Fibroblast of skin of back (primary cell): Measurements from ENCODE around the gene FXR1. TPM values are rescaled to one million over a fixed set of nuclear protein-coding genes. Genes with fewer than 3 reads are reported as not detected.
"Not testable (repeated sequence)": the region's sequence is repeated elsewhere in the genome, so short reads cannot be mapped to it uniquely, and the experiment has no call there.

Source experiments
- DNase-seq: peaks from one replicate; pipeline ENCODE4 v3.0.0-alpha.2; 2013
- polyA plus RNA-seq, 2 experiments: library from polyadenylated mRNA; unstranded; fragments of 120-200 nt; gene quantifications; one replicate each; pipeline ENCODE4 v1.2.1, GENCODE V29; 2013; ENCODE audit not compliant: insufficient read length in 2 of 2

Gene FXR1
- polyA plus RNA-seq (2013, experiment 1 of 2; ENCODE audit: insufficient read length), result 152 TPM
- polyA plus RNA-seq (2013, experiment 2 of 2; ENCODE audit: insufficient read length), result 168 TPM

DNA sequence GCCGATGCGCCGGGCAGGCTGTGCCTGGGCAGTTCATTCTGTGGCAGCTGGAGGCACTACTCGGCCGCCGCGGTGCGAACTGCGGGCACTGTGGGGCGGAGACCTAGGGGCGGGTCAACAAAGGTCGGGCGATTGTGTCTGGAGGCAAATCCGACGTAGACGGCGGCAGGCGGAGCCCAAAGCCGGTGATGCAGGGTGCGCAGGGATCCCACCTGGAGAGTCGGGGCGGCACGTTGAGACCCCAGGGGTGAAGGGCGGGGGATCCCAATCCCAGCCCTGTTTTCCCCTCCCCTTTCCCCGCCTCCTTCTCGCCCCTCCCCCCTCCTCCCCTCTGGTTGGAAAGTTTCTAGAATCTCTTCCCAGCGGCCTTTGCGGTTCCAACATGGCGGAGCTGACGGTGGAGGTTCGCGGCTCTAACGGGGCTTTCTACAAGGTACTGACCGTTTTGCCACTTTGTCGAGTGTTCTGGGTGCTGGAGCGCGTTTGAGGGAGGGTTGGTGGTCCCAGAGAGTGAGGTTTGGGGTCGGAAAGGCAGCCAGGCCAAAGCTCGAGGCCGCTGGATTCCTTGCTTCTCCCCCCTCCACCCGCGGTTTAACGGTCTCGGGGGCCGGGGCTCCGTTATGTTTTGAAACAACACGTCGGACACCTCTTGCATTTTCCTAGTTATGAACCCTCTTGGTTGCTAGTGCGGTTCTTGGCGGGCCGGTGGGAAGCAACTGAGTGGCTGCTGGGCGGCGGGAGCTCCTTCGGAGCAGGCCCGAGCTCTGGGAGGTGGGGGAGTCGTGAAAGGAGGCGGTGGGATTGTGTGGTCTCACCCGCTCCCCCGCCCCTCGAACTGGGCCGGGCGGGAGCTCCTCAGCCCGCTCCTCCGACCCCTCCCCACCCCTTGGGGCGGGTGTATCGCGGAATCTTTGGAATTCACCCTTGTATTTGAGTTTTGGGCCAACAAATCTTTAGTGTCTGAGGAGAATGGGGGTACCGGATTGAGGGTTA, at the start of gene FXR1:
FXR1 (plus strand) TSS at position 367 of the 993 bp plus-strand sequence; CDS start at position 383, 16 bp downstream.
- DNase-seq, result peak; percentile 85

GRCh38 chr3:180870008-180870699, 42.3 kb upstream of the FXR1 start:
- peak; percentile 6 for DNase-seq

GRCh38 chr3:180871901-180872300, 40.6 kb upstream of the FXR1 start:
- DNase-seq, result peak; percentile 7

- DNase-seq, result not testable (repeated sequence)
Observed at GRCh38 chr3:180872430-180872829, 40.0 kb upstream of the FXR1 start.

DNA sequence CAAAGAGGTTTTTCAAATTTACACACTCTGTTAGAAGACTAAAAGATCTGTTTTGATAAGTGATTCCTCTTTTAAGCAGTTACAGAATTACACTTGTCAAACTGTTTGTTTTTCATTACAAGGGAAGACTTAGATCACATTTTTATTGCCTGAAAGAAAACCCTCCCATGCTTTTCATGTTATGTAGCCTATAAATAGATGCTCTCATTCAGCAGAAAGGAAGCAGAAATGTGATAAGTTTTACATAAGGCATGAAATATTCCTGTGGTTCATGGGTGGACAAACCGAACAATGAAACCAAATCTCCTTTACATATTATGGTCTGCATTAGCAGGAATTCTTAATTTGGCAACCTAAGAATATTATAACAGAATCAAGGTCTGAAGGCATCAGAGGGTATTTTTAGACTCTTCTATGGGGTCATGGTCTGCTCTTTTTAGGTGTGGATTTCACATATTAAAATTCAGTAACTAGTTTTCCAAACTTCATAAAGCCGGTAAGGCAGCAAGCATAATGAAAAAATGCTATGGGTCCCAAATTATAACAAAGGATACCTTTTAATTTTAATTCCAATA, 37.3 kb upstream of the FXR1 start:
- DNase-seq, result peak; percentile 2

- no peak for DNase-seq
Observed at GRCh38 chr3:180881065-180881801, 31.2 kb upstream of the FXR1 start.

GRCh38 chr3:180882115-180882514, 30.4 kb upstream of the FXR1 start:
- no peak for DNase-seq

GRCh38 chr3:180888992-180889560, 23.4 kb upstream of the FXR1 start:
- no peak for DNase-seq

GRCh38 chr3:180898572-180898971, 13.9 kb upstream of the FXR1 start:
- no peak for DNase-seq

DNA sequence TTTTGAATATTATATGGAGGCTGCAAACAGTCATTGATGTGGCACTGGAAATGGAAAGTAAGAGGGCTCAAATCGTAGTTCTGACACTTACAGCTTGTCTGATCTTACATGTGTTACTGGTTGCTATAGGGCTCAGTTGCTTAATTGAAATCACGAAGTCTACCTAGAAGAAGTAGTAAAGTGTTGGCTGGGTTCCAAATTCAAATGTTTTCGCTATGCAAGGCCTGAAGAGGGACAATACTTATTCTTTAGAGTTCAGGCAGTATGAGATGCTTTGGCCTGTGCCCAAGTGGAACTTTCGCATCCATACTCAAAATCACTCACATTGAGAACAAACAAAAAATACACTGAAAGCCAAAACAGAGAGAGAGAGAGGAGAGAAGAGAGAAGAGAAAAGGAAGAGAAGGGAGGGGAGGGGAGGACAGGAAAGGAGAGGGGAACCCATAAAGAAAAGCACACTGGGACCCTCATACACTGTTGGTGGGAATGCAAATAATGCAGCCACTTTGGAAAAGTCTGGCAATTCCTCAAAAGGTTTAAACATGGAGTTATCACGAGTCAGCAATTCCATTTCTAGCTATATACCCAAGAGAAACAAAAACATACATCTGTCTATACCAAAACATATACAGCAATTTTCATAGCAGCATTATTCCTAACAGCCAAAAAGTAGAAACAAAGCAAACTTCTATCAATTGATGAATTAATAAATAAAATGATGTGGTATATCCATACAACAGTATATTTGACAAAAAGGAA, 2.9 kb upstream of the FXR1 start:
- no peak for DNase-seq

GRCh38 chr3:180910823-180911222, 1.6 kb upstream of the FXR1 start:
- no peak for DNase-seq

GRCh38 chr3:180911876-180912303, 580 bp upstream of the FXR1 start:
- DNase-seq, result no peak

GRCh38 chr3:180913581-180914404, 1.3 kb downstream of the FXR1 start:
- no peak for DNase-seq

GRCh38 chr3:180918542-180918941, 6.1 kb downstream of the FXR1 start:
- DNase-seq, result no peak

DNA sequence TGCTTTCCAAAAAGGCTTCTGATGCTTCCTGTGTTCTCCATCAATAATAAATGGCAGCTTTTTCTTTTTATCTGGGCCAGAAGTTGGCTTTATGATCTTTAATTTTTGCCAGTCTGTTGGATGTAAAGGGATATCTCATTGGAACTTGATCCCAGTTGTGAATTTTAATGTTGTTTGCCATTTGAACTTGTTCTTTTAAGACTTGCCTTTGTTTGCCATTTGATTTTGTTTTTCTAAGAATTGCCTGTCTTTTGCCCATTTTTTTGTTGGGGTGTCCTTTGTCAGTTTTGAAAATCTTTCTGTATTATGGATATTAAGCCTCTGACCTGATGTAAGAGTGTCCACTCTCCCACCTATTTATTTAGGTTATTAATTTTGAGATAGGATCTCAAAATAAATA, 9.8 kb downstream of the FXR1 start:
- no peak for DNase-seq

DNA sequence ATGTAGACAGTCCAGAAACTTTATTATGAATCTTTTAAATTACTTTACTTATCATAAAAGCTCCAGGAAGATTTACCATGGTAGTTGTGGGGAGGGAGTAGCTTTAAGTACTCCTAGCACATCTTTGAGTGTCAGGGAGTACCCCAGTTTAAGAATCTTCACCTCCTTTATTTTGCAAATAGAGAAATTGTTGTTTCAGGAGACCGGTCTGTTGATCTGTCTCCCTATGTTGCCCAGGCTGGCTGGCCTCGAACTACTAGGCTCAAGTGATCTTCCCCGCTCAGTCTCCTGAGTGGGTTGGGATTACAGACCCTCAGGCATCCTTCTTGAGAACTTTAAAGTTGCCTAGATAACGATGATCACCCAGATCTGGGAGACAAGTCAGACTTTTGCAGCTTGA, 11.1 kb downstream of the FXR1 start:
- DNase-seq, result no peak

GRCh38 chr3:180926526-180926925, 14.1 kb downstream of the FXR1 start:
- no peak for DNase-seq

- DNase-seq, result no peak
Observed at GRCh38 chr3:180929376-180929775, 16.9 kb downstream of the FXR1 start.

DNA sequence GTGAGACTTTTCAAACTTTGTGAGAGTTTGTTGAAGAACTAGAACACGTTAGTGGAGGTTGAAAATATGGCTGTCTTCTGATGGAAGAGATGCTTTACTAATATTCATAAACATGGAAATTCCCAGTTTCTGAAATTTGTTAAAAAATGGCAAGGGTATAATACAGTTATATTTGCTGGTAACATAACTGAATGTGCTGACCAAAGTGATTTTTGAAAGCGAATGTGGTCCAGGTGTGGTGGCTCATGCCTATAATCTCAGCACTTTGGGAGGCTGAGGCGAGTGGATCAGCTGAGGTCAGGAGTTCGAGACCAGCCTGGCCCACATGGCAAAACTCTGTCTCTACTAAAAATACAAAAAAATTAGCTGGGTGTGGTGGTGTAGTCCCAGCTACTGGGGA, 18.1 kb downstream of the FXR1 start:
- DNase-seq, result no peak

- DNase-seq, result no peak
Observed at GRCh38 chr3:180932819-180933218, 20.3 kb downstream of the FXR1 start.
